HepG2 (cell line): ENCODE data around the gene BMPR1B. TPM values are rescaled to one million over a fixed set of nuclear protein-coding genes. Genes with fewer than 3 reads are reported as not detected.
A peak's percentile ranks its signal among the peaks of the same experiment; 100 is the strongest.

Experiments
- AKAP8 ChIP-seq: sonication (generic); formaldehyde crosslinking; IDR thresholded peaks from 2 replicates; pipeline ENCODE4 v1.5.1; 2020; ENCODE audit warnings: mild to moderate bottlenecking, missing genetic modification reagents
- CREM ChIP-seq, 2 experiments: sonication (generic) in 1 of 2; formaldehyde crosslinking in 1 of 2; IDR thresholded peaks; 2 replicates each; pipeline versions ENCODE4 v1.4.0 to v1.6.1; 2016 to 2020; ENCODE audit warnings: antibody characterized with exemption in 1 of 2, mild to moderate bottlenecking in 1 of 2, missing genetic modification reagents in 1 of 2
- PHF8 ChIP-seq: sonication (generic); formaldehyde crosslinking; IDR thresholded peaks from 2 replicates; pipeline ENCODE4 v1.5.0; 2020; ENCODE audit warnings: missing genetic modification reagents
- RFX3 ChIP-seq: IDR thresholded peaks from 2 replicates; pipeline ENCODE4 v1.6.1; 2016; ENCODE audit warnings: missing biosample characterization, missing genetic modification reagents
- SOX5 ChIP-seq: IDR thresholded peaks from 2 replicates; pipeline ENCODE4 v1.6.1; 2016; ENCODE audit warnings: borderline replicate concordance
- YEATS2 ChIP-seq: sonication (generic); formaldehyde crosslinking; IDR thresholded peaks from 2 replicates; pipeline ENCODE4 v1.4.0; 2020; ENCODE audit warnings: missing genetic modification reagents, borderline replicate concordance
- ZFP90 ChIP-seq: sonication (generic); formaldehyde crosslinking; IDR thresholded peaks from 2 replicates; pipeline ENCODE4 v1.8.0; 2022; ENCODE audit warnings: missing genetic modification reagents, mild to moderate bottlenecking, inconsistent platforms, borderline replicate concordance
- ZNF232 ChIP-seq: sonication (generic); formaldehyde crosslinking; IDR thresholded peaks from 2 replicates; pipeline ENCODE4 v1.4.0; 2020; ENCODE audit warnings: missing genetic modification reagents, borderline replicate concordance
- ZNF382 ChIP-seq: sonication (generic); formaldehyde crosslinking; IDR thresholded peaks from 2 replicates; pipeline ENCODE4 v1.5.0; 2020; ENCODE audit warnings: missing genetic modification reagents, mild to moderate bottlenecking, borderline replicate concordance
- ZNF569 ChIP-seq: sonication (generic); formaldehyde crosslinking; IDR thresholded peaks from 2 replicates; pipeline ENCODE4 v1.5.0; 2020; ENCODE audit warnings: mild to moderate bottlenecking, missing genetic modification reagents, moderate library complexity, borderline replicate concordance
- polyA plus RNA-seq, 8 experiments: library from polyadenylated mRNA; depleted of rRNA in 3 of 8; stranded (reverse) in 7 of 8; unstranded in 1 of 8; fragments of >200 nt; fragmentation: Illumina TruSeq in 4 of 8; extraction: Trizol in 4 of 8; gene quantifications; 2 replicates each; pipeline versions ENCODE4 v1.2.1 to v1.2.3, GENCODE V29; 2011 to 2016; ENCODE audit warnings: low read depth in 4 of 8, missing spikeins in 1 of 8, mixed read lengths in 1 of 8; ENCODE audit not compliant: insufficient read depth in 1 of 8
- total RNA-seq, 5 experiments: library from RNA; depleted of rRNA; stranded (reverse); fragments of >200 nt; fragmentation: Illumina TruSeq; extraction: Trizol; gene quantifications; 2 replicates each; pipeline ENCODE4 v1.2.3, GENCODE V29; 2016; ENCODE audit warnings: low read depth in 1 of 5
- TF ChIP-seq, protein P1 (sequence below): IDR thresholded peaks from 2 replicates; pipeline ENCODE4 v1.6.1; 2016
- TF ChIP-seq, protein P2 (sequence below): sonication (generic); formaldehyde crosslinking; IDR thresholded peaks from 2 replicates; pipeline ENCODE4 v1.5.1; 2020; ENCODE audit warnings: missing genetic modification reagents, mild to moderate bottlenecking, borderline replicate concordance
- TF ChIP-seq, protein P3 (sequence below): IDR thresholded peaks from 2 replicates; pipeline ENCODE4 v1.6.1; 2018; ENCODE audit warnings: missing genetic modification reagents, mild to moderate bottlenecking, missing compliant biosample characterization
- TF ChIP-seq, protein P4 (sequence below): sonication (generic); formaldehyde crosslinking; IDR thresholded peaks from 2 replicates; pipeline ENCODE4 v1.4.0; 2020; ENCODE audit warnings: missing genetic modification reagents, borderline replicate concordance
- TF ChIP-seq, protein P5 (sequence below): sonication (generic); formaldehyde crosslinking; IDR thresholded peaks from 2 replicates; pipeline ENCODE4 v1.9.0; 2021; ENCODE audit warnings: missing genetic modification reagents, borderline replicate concordance
- TF ChIP-seq, protein P6 (sequence below): sonication (generic); formaldehyde crosslinking; conservative IDR thresholded peaks from 2 replicates; pipeline ENCODE4 v1.8.0; 2022; ENCODE audit warnings: mild to moderate bottlenecking, moderate library complexity, missing genetic modification reagents
- TF ChIP-seq, protein P7 (sequence below): sonication (generic); formaldehyde crosslinking; IDR thresholded peaks from 2 replicates; pipeline ENCODE4 v1.4.0; 2020; ENCODE audit warnings: missing genetic modification reagents; ENCODE audit errors: not compliant biosample characterization

Gene BMPR1B
- total and polyA plus RNA-seq, 2 of the 13 experiments (the other 11 are each of a cell fraction or from before 2014, with no cell fraction given), result 0.07 TPM; not detected in 1

DNA sequence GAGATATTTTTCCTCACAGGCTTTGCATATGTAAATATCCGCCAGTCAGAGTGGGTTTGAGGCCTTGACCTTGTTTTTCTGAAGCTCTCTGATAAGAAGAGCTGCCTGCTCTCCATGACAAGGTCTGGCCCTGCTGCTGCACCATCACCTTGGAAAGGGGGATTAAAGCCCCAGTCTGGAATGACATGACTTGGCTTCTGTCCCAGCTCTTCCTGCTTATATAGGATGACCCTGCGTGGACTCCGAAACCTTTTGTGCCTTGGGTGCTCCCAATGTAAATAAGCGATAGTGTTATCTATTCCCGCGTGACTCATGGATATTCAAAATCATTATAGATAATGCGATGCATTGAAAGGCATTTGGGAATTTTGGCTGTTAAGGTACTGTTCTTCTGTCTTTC lies 139.3 kb downstream of the BMPR1B start (continued):
- TF ChIP-seq, protein P1, sequence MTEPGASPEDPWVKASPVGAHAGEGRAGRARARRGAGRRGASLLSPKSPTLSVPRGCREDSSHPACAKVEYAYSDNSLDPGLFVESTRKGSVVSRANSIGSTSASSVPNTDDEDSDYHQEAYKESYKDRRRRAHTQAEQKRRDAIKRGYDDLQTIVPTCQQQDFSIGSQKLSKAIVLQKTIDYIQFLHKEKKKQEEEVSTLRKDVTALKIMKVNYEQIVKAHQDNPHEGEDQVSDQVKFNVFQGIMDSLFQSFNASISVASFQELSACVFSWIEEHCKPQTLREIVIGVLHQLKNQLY (CRISPR knock-in tag), result 0 out of 2 replicates have a peak, but pooled peaks have one; percentile 39
- TF ChIP-seq YEATS2, result no peak
- no peak for TF ChIP-seq RFX3
- TF ChIP-seq, protein P2, sequence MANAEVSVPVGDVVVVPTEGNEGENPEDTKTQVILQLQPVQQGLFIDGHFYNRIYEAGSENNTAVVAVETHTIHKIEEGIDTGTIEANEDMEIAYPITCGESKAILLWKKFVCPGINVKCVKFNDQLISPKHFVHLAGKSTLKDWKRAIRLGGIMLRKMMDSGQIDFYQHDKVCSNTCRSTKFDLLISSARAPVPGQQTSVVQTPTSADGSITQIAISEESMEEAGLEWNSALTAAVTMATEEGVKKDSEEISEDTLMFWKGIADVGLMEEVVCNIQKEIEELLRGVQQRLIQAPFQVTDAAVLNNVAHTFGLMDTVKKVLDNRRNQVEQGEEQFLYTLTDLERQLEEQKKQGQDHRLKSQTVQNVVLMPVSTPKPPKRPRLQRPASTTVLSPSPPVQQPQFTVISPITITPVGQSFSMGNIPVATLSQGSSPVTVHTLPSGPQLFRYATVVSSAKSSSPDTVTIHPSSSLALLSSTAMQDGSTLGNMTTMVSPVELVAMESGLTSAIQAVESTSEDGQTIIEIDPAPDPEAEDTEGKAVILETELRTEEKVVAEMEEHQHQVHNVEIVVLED (CRISPR knock-in tag), result no peak
- TF ChIP-seq SOX5 (CRISPR knock-in tag), result peak; percentile 60; the same call in 1 of the 2 replicates
- TF ChIP-seq AKAP8 (CRISPR knock-in tag), result no peak
- TF ChIP-seq, protein P3, sequence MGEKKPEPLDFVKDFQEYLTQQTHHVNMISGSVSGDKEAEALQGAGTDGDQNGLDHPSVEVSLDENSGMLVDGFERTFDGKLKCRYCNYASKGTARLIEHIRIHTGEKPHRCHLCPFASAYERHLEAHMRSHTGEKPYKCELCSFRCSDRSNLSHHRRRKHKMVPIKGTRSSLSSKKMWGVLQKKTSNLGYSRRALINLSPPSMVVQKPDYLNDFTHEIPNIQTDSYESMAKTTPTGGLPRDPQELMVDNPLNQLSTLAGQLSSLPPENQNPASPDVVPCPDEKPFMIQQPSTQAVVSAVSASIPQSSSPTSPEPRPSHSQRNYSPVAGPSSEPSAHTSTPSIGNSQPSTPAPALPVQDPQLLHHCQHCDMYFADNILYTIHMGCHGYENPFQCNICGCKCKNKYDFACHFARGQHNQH (CRISPR knock-in tag), result no peak
- no peak for TF ChIP-seq ZNF569 (CRISPR knock-in tag)
- TF ChIP-seq, protein P4, sequence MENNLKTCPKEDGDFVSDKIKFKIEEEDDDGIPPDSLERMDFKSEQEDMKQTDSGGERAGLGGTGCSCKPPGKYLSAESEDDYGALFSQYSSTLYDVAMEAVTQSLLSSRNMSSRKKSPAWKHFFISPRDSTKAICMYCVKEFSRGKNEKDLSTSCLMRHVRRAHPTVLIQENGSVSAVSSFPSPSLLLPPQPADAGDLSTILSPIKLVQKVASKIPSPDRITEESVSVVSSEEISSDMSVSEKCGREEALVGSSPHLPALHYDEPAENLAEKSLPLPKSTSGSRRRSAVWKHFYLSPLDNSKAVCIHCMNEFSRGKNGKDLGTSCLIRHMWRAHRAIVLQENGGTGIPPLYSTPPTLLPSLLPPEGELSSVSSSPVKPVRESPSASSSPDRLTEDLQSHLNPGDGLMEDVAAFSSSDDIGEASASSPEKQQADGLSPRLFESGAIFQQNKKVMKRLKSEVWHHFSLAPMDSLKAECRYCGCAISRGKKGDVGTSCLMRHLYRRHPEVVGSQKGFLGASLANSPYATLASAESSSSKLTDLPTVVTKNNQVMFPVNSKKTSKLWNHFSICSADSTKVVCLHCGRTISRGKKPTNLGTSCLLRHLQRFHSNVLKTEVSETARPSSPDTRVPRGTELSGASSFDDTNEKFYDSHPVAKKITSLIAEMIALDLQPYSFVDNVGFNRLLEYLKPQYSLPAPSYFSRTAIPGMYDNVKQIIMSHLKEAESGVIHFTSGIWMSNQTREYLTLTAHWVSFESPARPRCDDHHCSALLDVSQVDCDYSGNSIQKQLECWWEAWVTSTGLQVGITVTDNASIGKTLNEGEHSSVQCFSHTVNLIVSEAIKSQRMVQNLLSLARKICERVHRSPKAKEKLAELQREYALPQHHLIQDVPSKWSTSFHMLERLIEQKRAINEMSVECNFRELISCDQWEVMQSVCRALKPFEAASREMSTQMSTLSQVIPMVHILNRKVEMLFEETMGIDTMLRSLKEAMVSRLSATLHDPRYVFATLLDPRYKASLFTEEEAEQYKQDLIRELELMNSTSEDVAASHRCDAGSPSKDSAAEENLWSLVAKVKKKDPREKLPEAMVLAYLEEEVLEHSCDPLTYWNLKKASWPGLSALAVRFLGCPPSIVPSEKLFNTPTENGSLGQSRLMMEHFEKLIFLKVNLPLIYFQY, result no peak
- no peak for TF ChIP-seq CREM (IDR thresholded peaks at IDR 0.05)
- TF ChIP-seq CREM (CRISPR knock-in tag; IDR thresholded peaks at IDR 0.05), result no peak
- TF ChIP-seq, protein P5, sequence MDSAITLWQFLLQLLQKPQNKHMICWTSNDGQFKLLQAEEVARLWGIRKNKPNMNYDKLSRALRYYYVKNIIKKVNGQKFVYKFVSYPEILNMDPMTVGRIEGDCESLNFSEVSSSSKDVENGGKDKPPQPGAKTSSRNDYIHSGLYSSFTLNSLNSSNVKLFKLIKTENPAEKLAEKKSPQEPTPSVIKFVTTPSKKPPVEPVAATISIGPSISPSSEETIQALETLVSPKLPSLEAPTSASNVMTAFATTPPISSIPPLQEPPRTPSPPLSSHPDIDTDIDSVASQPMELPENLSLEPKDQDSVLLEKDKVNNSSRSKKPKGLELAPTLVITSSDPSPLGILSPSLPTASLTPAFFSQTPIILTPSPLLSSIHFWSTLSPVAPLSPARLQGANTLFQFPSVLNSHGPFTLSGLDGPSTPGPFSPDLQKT (CRISPR knock-in tag), result no peak
- TF ChIP-seq, protein P6, sequence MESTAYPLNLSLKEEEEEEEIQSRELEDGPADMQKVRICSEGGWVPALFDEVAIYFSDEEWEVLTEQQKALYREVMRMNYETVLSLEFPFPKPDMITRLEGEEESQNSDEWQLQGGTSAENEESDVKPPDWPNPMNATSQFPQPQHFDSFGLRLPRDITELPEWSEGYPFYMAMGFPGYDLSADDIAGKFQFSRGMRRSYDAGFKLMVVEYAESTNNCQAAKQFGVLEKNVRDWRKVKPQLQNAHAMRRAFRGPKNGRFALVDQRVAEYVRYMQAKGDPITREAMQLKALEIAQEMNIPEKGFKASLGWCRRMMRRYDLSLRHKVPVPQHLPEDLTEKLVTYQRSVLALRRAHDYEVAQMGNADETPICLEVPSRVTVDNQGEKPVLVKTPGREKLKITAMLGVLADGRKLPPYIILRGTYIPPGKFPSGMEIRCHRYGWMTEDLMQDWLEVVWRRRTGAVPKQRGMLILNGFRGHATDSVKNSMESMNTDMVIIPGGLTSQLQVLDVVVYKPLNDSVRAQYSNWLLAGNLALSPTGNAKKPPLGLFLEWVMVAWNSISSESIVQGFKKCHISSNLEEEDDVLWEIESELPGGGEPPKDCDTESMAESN (CRISPR knock-in tag), result no peak
- no peak for TF ChIP-seq PHF8
- no peak for TF ChIP-seq ZNF382 (CRISPR knock-in tag)
- TF ChIP-seq ZFP90, result no peak
- no peak for TF ChIP-seq ZNF232
- TF ChIP-seq, protein P7, sequence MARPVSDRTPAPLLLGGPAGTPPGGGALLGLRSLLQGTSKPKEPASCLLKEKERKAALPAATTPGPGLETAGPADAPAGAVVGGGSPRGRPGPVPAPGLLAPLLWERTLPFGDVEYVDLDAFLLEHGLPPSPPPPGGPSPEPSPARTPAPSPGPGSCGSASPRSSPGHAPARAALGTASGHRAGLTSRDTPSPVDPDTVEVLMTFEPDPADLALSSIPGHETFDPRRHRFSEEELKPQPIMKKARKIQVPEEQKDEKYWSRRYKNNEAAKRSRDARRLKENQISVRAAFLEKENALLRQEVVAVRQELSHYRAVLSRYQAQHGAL (CRISPR knock-in tag), result no peak
